Right ventricle myocardium inferior (tissue), 1 donor: ENCODE measurements around the gene SPP1. TPM values are rescaled to one million over a fixed set of nuclear protein-coding genes. Genes with fewer than 3 reads are reported as not detected.
"Not testable (repeated sequence)": the region's sequence is repeated elsewhere in the genome, so short reads cannot be mapped to it uniquely, and the experiment has no call there.

Experiments
- ATAC-seq: fragments of 200-7000 bp; cut with Tn5 transposase; one replicate; pipeline ENCODE4 v1.9.1; 2020; ENCODE audit warnings: mild to moderate bottlenecking, moderate library complexity
- DNase-seq: peaks from one replicate; pipeline ENCODE4 v3.0.0; 2021; ENCODE audit errors: missing footprints
- intact Hi-C: fragments of 100-400 bp; cut with DNase I; formaldehyde crosslinking; loops from one replicate; pipeline ENCODE4 v1.11.0; 2022
- long read RNA-seq: library from polyadenylated mRNA; unstranded; transcript quantifications from one replicate; pipeline ENCODE4 v2.0.0, GENCODE V29; 2021
- total RNA-seq: library from RNA; stranded (reverse); fragmentation: NEBNext Ultra II Directional; extraction: Animal tissue kit (Norgen Biotek cat#: 25700); gene quantifications from one replicate; pipeline ENCODE4 v1.2.1, GENCODE V29; 2021
- donor health status: DM: no; HTN: yes; CAD: no; lungs with severe emphysema.

The SPP1 gene
- total RNA-seq: 5.0 TPM
- long read RNA-seq, partial matches to known transcripts: 0 of 2 reads
- long read RNA-seq, other reads (novel, unspliced or antisense): 0 of 2 reads

- intact Hi-C loops: loop anchor here (10.0 kb wide), 1 partner anchor 301 kb away; no protein-coding TSS in a partner anchor
- ATAC-seq: no peak
Measured at GRCh38 chr4:87975466-87975865, at the start of gene SPP1. TSS of gene SPP1 (plus strand) at chr4:87975714. CDS start at chr4:87976896, 1,182 bp downstream.

DNA sequence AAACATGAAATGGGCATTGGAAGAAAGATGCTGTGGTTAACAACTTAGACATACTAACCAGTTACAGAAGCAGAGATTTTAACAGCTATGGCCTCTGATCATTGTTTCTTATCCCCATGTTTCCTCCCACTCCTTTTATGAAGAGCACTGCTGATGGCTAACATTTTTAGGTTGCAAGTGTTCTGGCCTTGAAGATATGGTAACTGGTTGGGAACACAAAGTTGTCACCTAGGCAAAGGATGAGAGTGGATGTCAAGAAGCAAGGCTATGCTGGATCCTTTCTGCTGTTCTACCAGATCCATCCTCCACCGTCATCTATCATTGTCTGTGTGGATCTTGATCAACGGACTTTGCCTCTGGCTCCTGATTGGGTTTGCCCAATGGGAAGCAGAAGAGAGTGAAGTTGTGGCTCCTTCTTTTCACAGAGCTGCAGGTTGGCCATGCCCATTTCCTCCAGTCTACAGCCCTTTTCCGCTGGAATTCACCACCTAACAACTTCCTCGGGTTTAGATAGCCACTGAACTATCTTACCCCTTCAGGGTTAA, 48.9 kb upstream of the SPP1 start:
- ATAC-seq (no peak), DNase-seq (no peak)
- intact Hi-C loops: loop anchor here (1.0 kb wide), 1 partner anchor 12 kb away; no protein-coding TSS in a partner anchor

More at GRCh38 chr4:87975466-87975865, at the start of gene SPP1:
- no peak for DNase-seq

DNA sequence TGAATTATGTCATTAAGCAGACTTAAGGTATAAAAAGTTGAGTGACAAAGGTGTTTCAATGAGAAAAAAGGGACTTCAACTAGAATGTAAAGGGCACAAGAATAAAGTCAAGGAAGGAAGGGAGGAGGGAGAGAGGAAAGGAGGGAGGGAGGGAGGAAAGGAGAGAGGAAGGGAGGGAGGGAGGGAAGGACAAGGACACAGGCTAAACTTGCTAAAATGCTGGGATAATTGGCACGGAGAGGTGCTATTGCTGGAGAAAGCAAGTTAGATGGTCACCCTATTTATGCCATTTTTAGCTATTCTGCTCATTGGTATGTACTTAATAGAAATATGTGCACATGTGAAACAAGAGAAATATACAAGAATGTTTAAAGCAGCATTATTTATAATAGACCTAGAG, 44.9 kb upstream of the SPP1 start:
- no peak for DNase-seq
- ATAC-seq: no peak
- intact Hi-C loops: no loop called here

GRCh38 chr4:87931932-87932331, 43.6 kb upstream of the SPP1 start:
- ATAC-seq: no peak
- intact Hi-C loops: no loop called here
- DNase-seq: no peak

GRCh38 chr4:87932718-87933141, 42.8 kb upstream of the SPP1 start:
- intact Hi-C loops: no loop called here
- ATAC-seq: no peak
- DNase-seq: no peak

- intact Hi-C loops: no loop called here
- DNase-seq: no peak
- no peak for ATAC-seq
Measured at GRCh38 chr4:87933337-87933736, 42.2 kb upstream of the SPP1 start.

GRCh38 chr4:87934157-87934704, 41.3 kb upstream of the SPP1 start:
- DNase-seq: no peak
- intact Hi-C loops: no loop called here
- ATAC-seq: no peak

DNA sequence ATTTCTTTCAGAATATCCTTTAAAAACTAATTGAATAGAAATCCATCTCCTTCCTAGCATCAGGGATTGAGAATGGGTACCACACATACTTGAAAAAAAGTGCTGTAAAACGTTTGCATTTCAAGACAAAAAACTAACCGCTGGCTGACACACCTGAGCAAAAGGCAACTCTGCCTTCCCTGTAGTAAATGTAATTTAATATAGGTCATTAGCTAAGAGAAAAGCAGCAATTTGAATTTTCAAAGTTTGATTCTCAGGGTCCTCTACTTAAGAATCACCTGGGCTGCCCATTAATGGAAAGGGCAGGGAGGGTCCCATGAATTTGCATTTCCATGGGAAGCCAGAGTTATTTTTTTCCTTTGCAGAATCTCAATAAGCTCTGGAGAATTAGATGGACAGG, 40.5 kb upstream of the SPP1 start:
- DNase-seq: no peak
- intact Hi-C loops: no loop called here
- ATAC-seq: no peak

GRCh38 chr4:87935954-87936353, 39.6 kb upstream of the SPP1 start:
- ATAC-seq, intact Hi-C loops, DNase-seq: not testable (repeated sequence)

- ATAC-seq: no peak
- no peak for DNase-seq
- intact Hi-C loops: no loop called here
Measured at GRCh38 chr4:87937523-87937922, 38.0 kb upstream of the SPP1 start.

GRCh38 chr4:87938746-87939145, 36.8 kb upstream of the SPP1 start:
- intact Hi-C loops: loop anchor here (1.0 kb wide), 1 partner anchor 12 kb away; no protein-coding TSS in a partner anchor
- DNase-seq: no peak

GRCh38 chr4:87939978-87940690, 35.4 kb upstream of the SPP1 start:
- DNase-seq: no peak
- intact Hi-C loops: no loop called here
- no peak for ATAC-seq

More at GRCh38 chr4:87938746-87939145, 36.8 kb upstream of the SPP1 start:
- ATAC-seq: no peak

DNA sequence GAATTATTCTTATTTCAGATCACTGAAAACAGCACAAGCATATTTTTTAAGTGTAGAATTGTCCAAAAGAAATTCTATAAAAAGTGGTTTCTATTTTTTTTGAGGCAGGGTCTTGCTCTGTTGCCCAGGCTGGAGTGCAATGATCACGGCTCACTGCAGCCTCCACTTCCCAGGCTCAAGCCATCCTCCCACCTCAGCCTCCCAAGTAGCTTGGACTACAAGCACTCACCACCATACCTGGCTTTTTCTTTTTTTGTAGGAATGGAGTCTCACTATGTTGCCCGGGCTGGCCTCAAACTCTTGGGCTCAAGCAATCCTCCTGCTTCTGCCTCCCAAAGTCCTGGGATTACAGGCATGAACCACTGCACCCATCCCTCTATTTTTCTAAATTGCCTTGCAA, 34.7 kb upstream of the SPP1 start:
- ATAC-seq, DNase-seq, intact Hi-C loops: not testable (repeated sequence)

- no peak for ATAC-seq
Measured at GRCh38 chr4:87941537-87942392, 33.7 kb upstream of the SPP1 start.

GRCh38 chr4:87943660-87944149, 31.8 kb upstream of the SPP1 start:
- no peak for ATAC-seq
- DNase-seq: no peak
- intact Hi-C loops: no loop called here

More at GRCh38 chr4:87941537-87942392, 33.7 kb upstream of the SPP1 start:
- intact Hi-C loops: no loop called here
- DNase-seq: no peak

DNA sequence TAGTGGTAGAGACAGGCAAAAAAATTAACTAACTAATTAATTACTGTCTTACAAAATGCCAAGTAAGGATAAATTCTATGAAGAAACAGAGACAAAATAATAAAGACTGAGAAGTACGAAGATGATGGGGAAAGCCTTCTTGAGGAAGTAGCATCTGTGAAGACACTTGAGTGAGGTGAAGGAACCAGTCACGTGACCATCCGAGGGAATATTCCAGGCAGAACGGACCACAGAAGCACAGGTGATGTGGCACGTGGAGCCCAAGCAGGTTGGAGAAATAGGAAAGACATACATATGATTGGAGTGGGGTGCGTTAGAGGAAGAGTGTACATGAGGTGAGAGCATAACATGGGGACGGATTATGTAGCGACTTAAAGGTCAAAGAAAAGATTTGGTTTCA, 30.5 kb upstream of the SPP1 start:
- intact Hi-C loops: no loop called here
- DNase-seq (no peak), ATAC-seq (no peak)

DNA sequence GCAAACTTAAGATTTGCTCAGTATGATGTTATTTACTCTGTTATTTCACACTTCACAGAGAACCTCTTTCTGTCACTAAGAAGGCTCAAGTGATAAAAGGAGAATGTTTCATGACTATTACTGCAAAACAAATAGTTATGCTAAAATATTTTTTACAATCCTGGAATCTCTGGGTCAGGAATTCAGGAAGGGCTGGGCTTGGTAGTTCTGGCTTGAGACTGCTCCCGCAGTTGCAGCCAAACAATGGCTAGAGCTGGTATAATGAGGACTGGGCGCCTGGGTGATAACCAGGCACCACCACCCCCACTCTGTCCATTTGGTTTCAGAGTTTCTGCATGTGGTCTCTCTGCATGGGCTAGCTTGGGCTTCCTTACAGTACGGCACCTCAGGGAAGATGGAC, 28.7 kb upstream of the SPP1 start:
- ATAC-seq (no peak), DNase-seq (no peak)
- intact Hi-C loops: no loop called here

GRCh38 chr4:87947381-87948160, 27.9 kb upstream of the SPP1 start:
- intact Hi-C loops: no loop called here
- no peak for ATAC-seq
- no peak for DNase-seq
